Stimulated activated CD4-positive, alpha-beta T cell treated with anti-CD3 and anti-CD28 coated beads, TNF-alpha, amount 100 ng/mL, for 48 hours (primary cell): ENCODE measurements around the gene TMSB4X.

Experiments used
- DNase-seq, 3 donors: peaks; one replicate each; pipeline ENCODE4 v3.0.0-alpha.2; 2020; ENCODE audit warnings: low read depth in 3 of 3

Gene TMSB4X

GRCh38 chrX:13023979-13024378 is 49.1 kb downstream of the TMSB4X start:
- no peak for DNase-seq

- DNase-seq = no peak
Measured at GRCh38 chrX:13024986-13025385, 50.1 kb downstream of the TMSB4X start.
